NB4 (cell line): ENCODE measurements around the gene GALK2.
"Not testable (repeated sequence)": the region's sequence is repeated elsewhere in the genome, so short reads cannot be mapped to it uniquely, and the experiment has no call there.

ENCODE experiments used
- DNase-seq: peaks from one replicate; pipeline ENCODE4 v3.0.0; 2010; ENCODE audit warnings: low read depth
- H3K4me3 ChIP-seq: one replicate; pipeline ENCODE4 v1.5.1; 2011; ENCODE audit warnings: mild to moderate bottlenecking, low read depth, low read length, moderate library complexity
- MYC ChIP-seq: IDR thresholded peaks from 2 replicates; pipeline ENCODE4 v1.6.1; 2011; ENCODE audit warnings: low read depth, low read length
- POLR2A ChIP-seq: IDR thresholded peaks from 2 replicates; pipeline ENCODE4 v1.6.1; 2011; ENCODE audit warnings: mild to moderate bottlenecking; ENCODE audit not compliant: insufficient read length; ENCODE audit errors: extremely low read depth
- TF ChIP-seq, protein P1 (sequence below): IDR thresholded peaks from 2 replicates; pipeline ENCODE4 v1.6.1; 2011; ENCODE audit warnings: low read depth, low read length
- TF ChIP-seq, protein P2 (sequence below): IDR thresholded peaks from one replicate; pipeline ENCODE4 v1.5.1; 2012; ENCODE audit warnings: low read depth, low read length

Gene GALK2

DNA sequence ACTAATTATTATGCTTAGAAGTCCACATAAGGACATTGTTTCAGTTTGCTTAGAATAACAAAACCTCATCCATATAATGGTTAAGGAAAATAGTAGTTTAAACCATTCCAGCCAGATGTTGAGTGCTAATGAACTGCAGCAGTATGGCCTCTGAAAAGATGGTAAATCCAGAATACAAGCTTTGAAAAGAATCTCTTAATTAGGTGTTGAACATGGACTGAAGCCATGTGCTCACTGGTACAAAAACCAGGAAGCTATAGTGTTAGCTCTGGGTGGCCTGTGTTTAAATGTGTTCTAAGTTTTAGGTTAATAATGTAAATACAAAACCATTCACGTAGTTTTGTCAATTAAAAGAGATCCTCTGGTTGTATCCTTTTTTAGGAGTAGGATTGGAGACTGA, 78.2 kb downstream of the GALK2 start:
- TF ChIP-seq, protein P1, sequence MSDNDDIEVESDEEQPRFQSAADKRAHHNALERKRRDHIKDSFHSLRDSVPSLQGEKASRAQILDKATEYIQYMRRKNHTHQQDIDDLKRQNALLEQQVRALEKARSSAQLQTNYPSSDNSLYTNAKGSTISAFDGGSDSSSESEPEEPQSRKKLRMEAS: peak; percentile 33
- TF ChIP-seq POLR2A: no peak
- H3K4me3 ChIP-seq: no peak overlapping the region
- no peak for DNase-seq

GRCh38 chr15:49255966-49256759, 86.1 kb downstream of the GALK2 start:
- TF ChIP-seq, protein P2, sequence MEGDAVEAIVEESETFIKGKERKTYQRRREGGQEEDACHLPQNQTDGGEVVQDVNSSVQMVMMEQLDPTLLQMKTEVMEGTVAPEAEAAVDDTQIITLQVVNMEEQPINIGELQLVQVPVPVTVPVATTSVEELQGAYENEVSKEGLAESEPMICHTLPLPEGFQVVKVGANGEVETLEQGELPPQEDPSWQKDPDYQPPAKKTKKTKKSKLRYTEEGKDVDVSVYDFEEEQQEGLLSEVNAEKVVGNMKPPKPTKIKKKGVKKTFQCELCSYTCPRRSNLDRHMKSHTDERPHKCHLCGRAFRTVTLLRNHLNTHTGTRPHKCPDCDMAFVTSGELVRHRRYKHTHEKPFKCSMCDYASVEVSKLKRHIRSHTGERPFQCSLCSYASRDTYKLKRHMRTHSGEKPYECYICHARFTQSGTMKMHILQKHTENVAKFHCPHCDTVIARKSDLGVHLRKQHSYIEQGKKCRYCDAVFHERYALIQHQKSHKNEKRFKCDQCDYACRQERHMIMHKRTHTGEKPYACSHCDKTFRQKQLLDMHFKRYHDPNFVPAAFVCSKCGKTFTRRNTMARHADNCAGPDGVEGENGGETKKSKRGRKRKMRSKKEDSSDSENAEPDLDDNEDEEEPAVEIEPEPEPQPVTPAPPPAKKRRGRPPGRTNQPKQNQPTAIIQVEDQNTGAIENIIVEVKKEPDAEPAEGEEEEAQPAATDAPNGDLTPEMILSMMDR: no peak
- TF ChIP-seq POLR2A (no peak), MYC (no peak)
- TF ChIP-seq, protein P1: no peak
- DNase-seq: no peak
- no peak overlapping the region for H3K4me3 ChIP-seq

DNA sequence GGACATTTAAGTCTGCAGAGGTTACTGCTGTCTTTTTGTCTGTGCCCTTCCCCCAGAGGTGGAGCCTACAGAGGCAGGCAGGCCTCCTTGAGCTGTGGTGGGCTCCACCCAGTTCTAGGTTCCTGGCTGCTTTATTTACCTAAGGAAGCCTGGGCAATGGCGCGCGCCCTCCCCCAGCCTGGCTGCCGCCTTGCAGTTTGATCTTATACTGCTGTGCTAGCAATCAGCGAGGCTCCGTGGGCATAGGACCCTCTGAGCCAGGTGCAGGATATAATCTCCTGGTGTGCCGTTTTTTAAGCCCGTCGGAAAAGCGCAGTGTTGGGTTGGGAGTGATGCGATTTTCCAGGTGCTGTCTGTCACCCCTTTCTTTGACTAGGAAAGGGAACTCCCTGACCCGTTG, 95.1 kb downstream of the GALK2 start:
- not testable (repeated sequence) for H3K4me3 ChIP-seq, DNase-seq

GRCh38 chr15:49265911-49266310, 95.9 kb downstream of the GALK2 start:
- DNase-seq: no peak
- no peak overlapping the region for H3K4me3 ChIP-seq
- TF ChIP-seq, protein P2: no peak
- no peak for TF ChIP-seq MYC
- TF ChIP-seq POLR2A: no peak
- TF ChIP-seq, protein P1: no peak

- TF ChIP-seq, protein P1: no peak
- TF ChIP-seq, protein P2: no peak
- TF ChIP-seq POLR2A (no peak), MYC (no peak)
- DNase-seq: no peak
- no peak overlapping the region for H3K4me3 ChIP-seq
Measured at GRCh38 chr15:49270541-49271421, 100.7 kb downstream of the GALK2 start.

DNA sequence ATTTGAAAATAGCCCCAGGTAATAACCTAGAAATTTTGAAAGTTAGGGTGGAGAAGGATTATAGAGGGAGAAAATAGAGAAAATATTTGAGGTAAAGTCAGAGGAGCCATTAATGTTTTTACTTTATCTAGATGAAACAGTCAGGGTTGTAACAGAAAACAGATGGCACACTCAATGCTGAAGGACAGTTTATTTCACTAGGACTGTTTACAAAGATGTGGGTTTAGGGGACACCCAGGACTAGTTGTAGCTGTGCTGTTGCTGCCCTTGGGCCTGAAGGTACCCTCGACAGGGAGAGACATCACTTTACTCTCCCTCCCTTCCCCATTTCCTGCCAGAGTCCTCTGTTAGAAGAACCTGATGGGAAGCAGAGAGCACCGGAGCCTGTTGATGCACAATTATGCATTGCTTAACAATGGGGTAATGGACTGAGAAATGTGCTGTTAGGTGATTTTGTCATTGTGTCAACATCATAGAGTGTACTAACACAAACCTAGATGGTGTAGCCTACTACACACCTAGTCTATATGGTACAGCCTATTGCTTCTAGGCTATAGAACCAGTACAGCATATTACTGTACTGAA, 103.8 kb downstream of the GALK2 start:
- TF ChIP-seq POLR2A: no peak
- TF ChIP-seq, protein P1: no peak
- TF ChIP-seq, protein P2: no peak
- TF ChIP-seq MYC: no peak
- no peak for DNase-seq
- H3K4me3 ChIP-seq: no peak overlapping the region
